T-helper 9 cell (primary cell): ENCODE measurements around the gene PPP3CA.

ENCODE experiments used
- DNase-seq: peaks from one replicate; pipeline ENCODE4 v3.0.0-alpha.2; 2020
- total RNA-seq, 2 donors: gene quantifications; one replicate each; lab custom pipeline; 2026; lab: John Stamatoyannopoulos, UW

PPP3CA gene
- total RNA-seq, result 69.5 to 104 reads per million in 2 donors

DNA sequence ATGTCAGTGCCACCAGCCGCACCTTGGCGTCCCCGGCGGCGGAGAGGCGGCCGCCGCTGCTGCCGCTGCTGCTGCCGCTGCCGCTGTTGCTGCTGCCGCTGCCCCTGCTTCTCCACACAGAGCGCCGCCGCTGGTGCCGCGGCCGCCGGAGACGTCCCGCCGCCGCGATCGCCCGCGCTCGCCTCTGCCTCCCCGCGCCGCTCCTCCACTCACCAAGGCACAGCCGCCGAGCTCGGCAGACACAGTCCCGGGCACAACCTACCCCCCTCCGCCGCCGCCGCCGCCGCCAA, at the start of gene PPP3CA:
TSS of gene PPP3CA (minus strand) at position 260 of the 290 bp plus-strand sequence.
- no peak for DNase-seq

DNA sequence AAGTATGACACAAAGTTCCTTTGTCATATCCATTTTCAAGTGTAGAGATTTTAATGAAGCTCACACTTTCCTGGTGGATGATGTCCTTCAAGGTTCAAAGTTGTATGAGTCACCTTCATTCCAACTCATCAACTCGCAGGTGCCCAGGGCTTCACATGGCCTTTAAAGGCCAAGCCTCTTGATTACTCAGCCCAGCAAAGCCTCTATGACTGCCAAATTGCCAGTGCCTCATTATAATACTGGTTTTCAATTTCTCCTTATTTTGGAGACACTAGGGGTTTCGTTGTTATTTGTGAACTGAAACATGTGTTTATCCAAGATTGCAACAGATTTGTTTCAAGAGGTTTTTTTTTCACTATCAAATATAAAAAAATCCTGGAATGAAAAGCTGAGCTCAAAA, 45.9 kb upstream of the PPP3CA start:
- no peak for DNase-seq

DNA sequence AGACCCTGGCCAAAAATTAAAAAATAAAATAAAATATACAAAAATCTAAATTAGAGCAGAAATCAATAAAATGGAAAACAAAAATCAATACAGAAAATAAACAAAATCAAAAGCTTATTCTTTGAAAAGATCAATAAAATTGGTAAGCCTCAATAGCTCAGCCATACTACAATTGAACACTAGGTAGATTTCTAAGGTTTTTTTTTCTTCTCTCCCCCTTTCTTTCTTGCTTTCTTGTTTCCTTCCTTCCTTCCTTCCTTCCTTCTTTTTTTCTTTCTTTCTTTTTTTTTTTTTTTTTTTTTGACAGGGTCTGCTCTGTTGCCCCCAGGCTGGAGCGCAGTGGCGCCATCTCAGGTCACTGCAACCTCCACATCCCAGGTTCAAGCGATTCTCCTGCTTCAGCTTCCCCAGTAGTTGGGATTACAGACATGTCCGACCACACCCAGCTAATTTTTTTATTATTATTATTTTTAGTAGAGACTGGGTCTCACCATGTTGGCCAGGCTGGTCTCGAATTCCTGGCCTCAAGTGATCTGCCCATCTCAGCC, 23.4 kb upstream of the PPP3CA start:
- no peak for DNase-seq

DNA sequence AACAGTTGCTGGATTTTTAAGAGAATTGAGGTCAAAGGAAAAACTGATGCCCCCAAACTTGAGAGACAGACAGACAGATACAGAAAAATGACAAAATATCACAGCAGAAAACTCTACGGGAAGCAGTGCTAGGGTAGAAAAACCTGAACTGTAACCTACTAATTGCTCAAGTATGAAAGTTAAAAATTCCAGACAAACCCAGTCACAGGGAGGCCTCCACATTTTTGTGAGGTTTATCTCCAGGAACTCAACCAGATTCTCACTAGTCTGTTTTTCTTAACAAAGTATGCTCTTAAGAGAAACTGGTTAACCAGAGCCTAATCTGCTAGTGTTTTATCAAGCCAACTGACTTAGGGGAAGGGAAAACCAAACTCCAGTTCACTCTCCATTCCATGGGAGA, 19.9 kb upstream of the PPP3CA start:
- no peak for DNase-seq

DNA sequence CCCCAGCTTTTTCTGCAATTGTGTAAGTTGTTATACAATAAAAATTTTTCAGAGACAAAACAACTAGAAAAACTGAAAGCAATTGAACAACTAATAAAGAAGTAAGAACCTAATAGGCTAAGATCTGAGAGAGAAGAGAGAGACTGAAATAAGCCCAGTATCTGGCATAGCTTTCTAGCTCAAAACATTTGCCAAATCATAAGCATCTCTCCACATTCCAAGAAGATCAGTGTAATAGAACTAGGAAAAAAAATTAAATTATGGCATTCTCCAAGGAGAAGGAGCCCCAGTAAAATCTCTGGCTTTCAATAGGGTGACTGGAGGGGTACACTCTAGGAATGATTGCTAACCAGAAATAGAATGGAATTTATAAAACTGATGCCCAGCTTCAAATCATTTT, 19.0 kb upstream of the PPP3CA start:
- no peak for DNase-seq

DNA sequence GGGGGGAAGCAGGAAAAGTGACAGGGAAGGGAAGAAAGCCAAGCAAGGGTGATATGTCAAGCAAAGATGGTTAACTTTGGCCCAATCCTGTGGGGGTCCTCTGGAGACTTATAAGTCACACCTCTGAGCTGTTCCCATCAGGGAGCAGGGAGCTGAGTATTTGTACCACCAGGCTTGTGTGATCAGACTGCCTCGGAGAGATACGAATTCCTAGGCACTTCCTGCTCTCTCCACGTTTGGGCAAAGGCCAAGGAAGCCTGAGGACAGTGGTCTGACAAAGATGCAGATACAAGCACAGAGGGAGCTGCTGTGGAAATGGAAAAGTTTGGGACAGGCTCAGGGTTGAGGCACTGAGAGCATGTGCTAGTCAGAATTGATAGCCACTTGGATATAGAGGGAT, 10.4 kb upstream of the PPP3CA start:
- DNase-seq, result no peak

DNA sequence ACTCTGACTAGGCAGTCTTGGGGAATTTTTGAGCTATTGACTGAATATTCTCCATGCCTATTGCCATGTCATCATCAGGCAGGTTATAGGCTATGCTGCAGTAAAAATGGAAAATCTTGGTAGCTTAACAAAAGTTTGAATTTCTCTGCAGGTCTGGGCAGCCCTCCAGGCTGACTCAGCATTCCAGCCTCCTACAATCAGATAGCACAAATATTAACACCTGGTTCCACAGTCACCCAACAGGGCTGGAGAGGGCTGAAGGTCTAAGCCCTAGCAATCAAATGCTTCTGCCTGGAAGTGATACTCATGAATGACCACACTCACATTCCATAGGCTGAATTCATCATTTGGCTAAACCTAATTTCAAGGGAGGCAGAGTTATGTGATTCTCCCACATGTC, 9.6 kb upstream of the PPP3CA start:
- no peak for DNase-seq

DNA sequence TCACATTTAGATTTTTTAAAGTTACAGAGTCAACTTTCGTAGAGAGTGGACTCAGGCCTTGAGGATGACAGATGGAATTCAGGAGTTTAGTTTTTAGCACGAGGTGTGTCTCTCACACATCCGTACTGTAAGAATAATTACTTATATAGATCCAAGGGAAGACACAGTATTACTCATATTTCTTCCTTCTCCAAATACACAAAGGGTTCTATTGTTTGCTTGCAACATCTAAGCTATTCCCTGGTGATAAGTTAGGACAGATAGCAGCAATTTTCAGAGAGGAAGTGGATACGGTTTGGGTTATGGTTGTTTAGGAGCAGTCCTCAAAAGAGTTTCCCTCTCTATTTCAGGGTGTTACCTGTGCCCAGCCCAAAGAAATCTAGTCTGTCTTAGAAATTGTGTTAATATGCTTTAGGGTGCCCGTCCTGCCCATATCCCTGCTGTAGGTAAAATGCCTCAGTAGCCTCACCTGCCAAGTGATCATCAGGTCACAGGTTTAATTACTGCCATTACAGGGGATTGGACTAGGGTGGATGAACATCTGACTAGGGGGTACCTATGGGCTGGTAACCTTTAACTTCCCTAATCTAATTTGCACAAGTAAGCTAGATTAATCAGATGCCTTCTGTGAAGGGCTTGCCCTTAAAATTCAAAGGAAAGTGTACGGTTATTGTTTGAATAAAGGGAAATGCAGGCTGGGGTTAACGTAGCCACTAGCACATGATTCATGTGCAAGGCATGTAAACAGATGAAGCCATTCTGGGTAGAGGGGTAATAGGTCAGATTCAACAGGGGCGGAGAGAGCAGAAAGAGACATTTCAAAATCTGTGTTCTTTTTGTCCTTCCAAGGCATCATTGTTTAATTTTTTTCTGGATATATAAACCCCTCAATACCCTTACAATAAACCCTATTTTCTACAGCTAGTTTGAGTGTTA, 8.7 kb upstream of the PPP3CA start:
- no peak for DNase-seq

DNA sequence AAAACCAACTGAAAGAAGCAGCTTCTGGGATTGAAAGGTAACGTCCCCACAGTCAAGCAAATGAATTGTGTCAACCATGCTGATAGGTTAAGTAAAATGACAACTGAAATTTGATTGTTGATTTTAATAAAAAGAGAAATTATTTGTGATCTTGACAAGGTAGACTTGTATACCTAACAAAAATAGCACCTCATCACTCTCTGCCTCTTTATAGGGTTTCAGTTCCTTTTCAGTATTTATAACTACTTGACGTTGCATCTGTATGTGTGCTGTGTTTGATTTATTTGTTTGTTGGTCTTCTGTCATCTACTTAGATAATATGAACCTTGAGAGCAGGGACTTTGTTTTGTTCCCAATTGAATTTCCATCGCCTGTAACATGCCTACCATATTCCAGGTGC, 7.9 kb upstream of the PPP3CA start:
- DNase-seq, result no peak

DNA sequence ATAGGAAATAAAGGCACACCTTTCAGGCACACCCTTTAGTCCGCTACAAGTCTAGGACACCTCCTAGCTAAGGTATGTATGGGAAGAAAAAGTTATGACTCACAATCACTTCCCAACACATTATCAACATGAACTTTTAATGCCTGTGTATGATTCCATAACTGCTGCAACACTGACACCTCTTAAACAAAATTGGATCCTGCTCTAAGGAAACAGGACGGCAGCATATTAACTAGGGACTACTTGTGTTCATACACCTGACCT, 2.4 kb upstream of the PPP3CA start:
- DNase-seq, result no peak

DNA sequence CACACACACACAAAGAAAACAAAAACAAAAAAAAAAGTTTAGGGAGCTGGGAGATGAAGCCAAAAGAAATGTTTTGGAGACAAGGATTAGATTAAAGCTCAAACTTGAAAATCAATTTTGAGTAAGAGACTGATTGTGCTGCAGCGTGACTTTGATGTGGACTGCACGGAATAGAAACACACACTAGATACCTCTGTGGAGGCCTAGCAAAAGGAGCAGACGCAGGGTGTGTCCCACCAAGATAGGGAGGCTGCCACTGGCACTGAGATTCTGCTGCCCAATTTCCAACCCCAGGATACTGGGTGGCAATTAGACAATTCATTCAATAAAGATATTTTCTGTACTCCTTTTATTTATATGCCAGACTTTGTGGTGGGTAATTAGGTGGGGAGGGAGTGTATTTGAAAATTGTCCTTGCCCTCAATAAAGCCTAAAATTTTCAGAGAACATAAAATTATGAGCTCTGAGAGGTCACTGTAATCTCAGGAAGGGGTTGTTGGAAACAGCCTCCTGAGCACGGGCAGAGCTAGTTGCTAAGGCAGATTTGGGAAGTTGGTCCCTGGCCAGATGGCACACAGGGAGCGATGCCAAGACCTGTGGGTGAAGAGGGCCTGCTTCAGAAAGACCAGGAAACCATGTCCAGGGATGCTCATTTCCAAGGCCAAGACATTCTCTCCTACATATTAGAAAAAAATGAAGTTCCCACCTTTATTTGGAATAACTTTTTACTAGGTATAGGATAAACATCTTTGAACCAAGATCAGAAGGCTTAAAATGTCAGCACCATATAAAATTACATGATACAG, 1.9 kb upstream of the PPP3CA start:
- DNase-seq, result no peak

DNA sequence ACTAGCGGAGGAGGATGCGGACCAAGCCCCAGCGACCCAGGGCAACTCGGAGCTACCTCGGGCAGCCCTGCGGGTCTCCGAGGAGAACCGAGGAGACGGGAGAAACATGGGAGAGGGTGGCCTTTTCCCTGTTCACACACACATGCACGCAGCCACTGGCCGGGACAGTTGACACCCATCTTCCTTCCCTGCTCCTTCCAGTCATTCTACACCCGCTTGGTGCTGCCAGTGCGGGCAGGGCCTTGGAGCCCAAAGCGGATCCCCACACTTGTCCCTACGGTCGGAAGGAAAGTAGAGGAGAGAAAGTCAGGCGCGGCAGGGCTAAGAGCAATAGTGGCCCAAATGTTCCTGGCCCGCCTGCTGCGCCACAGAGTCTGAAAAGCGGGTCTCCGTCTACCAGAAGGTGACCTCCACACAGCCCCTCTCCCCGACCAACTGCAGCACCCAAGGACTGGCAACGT, 1.1 kb upstream of the PPP3CA start:
- DNase-seq, result peak; percentile 2

DNA sequence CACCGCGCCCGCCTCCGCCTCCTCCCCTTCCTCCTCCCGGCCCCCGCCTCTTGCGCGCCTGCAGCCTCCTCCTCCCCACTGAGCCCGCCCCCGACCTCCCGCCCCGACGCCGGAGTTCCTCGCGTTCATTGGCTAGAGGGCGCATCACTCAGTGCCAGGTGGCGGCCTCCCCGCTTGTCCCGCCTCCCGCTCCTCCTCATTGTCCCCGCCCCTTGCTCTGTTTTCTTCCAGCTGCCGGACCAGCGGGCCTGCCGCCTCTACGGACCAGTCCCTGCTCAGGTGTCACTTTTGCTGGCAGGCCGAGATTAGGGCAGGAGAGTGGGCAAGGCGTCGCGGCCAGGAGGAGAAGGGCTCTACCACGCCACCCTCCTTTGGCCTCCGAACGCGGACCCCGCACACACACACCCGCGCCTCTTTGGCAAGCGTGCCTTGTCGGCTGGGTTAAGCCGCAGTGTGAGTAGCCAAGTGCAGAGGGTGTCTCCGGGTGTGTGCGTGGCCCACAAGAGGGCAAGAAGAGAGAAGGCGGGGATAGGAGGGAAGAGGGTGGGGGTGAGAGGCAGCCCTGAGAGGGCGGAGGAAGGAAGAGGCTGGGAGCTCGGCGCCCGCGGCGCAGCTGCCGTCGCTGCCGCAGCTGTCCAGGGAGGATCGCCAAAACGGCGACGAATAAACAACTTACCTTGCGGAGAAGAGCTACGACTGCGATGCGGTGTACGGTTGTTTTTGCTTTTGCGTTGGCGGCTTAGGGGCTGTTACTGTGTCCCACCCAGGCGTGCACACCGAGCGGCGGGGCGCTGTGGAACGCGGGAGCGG, 436 bp upstream of the PPP3CA start:
- peak; percentile 100 for DNase-seq

DNA sequence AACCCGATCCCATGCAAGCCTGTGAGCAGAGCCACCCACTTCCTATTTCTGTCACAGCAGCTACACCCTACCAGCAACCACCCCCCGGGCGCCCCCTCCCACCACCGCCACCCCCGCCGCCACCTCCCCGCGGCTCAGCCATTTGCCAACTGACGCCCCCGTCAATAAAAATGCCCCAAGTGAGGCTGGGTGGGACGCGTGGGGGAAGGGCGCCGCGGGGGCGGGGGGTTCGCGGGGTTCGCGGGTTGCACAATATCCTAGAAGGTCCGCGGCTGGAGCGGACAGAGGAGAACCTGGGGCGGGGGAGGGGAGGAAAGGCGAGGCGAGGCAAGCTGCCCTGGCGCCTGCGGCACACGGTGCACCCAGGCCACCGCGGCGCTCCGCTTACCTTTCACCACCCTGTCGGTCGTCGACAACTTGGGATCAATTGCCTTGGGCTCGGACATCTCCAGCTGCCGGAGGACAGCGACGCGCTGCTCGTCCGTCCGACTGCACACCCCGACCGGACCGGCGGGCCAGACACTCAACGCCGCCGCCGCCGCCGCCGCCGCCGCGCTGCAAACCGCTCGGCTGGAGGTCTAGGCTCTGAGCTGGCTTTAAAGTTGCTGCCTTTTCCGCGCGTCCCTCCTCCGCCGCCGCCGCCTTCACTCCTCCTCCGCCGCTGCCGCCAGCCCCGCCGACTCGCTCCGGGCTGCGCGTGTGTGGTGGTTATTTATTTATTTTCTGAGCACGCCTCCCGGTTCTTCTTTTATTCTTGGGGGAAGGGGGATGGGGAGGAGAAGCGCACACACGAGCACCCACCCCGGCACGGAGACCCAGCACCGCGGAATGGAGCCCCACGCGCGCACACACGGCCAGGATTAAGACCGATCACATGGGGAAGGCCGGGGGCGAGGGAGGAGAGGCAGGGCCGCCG, 717 bp downstream of the PPP3CA start:
- peak; percentile 56 for DNase-seq

DNA sequence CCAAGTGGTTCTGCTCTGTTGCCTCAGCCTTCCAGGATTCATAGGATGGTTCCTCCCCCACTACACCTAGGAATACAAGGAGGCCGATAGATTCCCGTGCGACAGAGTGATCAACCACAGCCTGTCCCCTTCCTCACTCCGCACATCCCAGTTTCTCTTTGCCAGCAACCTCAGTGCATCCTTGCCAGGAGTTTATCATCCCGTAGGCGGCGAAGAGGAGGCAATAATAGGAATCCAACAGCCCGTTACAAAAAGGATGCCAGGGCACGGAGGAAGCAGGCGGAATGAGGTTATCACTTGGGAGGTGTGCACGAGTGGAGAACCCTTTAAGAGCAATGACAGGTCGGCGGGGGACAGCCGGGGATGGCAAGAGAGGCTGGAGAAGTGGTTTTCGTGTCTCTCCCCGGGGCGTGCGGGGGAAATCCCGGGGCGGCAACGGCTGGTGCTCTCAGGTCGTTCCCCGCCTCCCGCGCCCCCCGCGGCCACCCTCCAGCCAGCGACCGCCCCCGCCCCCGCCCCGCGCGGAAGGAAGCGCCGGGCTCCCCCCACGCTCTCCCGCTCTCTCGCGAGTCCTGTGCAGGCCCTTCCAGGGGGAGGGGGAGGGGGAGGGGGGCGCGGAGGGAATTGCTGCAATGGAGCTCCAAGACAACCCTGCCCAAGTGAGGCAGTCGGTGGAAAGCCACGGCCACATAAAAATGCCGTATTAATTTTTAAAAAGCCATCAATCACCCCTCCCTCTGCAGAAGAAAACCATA, 1.6 kb downstream of the PPP3CA start:
- peak; percentile 67 for DNase-seq

DNA sequence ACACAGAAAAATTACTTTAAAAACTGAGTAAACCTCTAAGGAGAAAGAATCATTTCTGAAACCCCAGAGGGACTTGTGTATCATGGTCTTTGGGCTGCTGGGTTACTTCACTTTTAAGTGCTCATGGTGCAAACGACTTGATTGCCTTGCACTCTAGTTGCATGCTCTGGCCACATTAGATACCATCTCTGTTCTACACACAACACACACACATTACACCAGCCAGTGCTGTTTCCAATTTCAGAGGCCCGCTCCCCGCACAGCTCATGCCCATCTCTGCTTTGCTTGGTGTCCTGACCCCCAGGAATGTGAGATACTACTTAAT, 2.1 kb downstream of the PPP3CA start:
- no peak for DNase-seq

DNA sequence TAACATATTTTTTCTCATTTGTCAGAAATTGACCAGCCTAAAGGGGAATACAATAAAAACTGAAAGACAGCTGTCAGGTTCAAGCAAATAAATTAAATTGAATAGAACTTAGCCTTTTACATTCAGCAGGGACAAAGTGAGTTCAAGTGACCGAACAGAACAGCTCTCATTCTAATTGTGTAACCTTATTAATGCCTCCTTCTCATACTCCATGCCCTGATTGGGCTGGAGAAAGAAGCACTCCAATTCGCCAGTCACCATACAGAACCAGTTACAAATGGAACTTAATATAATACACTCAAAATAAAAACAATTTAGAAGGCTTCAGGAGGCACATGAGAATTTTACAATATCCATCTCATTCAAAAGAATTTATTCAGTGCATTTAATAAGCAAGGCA, 8.0 kb downstream of the PPP3CA start:
- no peak for DNase-seq

DNA sequence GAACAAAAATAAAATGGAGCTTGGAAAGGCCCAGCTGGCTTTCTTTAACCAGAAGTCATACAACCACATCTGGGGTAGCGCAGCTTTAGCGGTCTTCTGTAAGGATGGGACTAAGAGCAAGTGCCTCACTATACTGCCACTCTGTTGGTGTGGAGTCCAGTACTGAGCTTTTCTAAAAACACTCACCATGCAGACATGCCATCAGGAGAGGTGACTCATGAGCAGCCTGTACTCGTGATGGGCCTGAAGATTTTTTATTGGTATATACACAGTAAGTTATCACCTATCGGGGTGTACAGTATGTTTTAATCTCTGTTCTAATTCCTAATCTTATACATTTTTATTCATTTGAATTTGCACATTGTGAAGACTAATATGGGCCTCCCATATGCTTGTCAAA, 9.6 kb downstream of the PPP3CA start:
- DNase-seq, result no peak

DNA sequence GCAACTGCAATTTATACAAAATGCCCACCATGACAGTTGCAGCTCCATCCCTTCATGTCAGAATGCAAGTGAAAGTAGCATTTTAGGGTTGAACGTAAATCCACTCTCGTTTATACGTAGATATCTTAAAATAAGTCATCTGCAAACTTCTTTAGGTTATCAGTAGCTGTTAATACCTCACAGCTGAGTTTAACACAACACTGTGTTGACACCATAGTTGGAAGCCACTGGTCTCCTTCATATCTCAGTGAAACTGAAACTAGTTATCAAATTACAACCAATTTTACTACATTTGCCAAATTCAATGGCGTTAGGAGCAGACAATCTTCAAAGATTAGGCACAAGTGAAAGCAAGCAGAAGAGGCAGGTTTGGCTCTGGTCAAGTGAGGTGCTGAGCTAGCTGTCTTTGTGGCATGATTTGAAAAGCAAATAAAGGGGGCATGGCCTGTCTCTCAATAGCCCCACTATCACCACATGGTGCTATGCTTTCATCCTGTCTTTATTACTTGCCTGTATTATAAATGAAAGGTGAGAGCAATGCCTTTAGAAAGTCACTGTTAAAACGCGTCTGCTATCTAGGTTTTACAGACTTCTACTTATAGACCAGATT, 12.3 kb downstream of the PPP3CA start:
- no peak for DNase-seq

DNA sequence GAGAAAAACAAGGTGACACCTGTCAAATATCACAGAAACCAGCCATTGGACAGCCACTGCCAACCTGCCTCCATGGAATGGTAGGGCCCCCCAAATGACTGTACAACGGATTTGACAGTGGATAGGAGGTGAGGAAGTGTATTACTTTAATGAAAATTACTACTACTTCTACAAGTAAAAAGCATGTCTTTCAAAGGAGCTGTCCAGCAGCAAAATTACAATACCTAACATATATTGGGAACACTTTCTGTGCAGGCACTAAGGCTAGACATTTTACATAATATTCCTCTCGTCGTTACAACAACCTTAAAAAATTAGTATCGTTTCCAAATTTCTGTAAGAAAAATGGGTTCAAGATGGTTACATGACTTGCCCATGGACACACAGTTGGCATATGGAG, 14.9 kb downstream of the PPP3CA start:
- DNase-seq, result no peak

DNA sequence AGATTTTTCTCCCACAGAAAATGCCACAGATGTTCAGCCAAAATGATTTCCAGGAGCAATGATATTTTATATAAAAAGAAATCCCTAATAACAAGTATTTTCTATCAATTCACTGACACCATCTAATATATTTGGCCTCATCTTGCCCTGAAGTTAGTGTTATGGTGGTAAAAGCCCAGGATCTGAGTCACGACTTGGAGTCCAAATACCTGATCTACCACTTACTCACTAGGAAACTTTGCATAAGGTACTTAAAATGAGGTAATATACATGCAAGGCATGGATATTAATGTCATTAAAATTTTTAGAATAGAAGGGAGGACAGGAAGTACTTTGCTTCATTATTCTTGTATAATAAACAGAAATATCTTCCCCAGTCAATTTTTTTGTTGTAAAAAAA, 16.3 kb downstream of the PPP3CA start:
- no peak for DNase-seq
